H9 (cell line): ENCODE measurements around the gene ANKRD65. TPM values are rescaled to one million over a fixed set of nuclear protein-coding genes. Genes with fewer than 3 reads are reported as not detected.

Source experiments
- DNase-seq: peaks from one replicate; pipeline ENCODE4 v3.0.0-alpha.2; 2017
- H2AFZ ChIP-seq: one replicate; pipeline ENCODE4 v1.6.1; 2013; ENCODE audit warnings: mild to moderate bottlenecking, low read length, control low read depth, moderate library complexity
- H2AK5ac ChIP-seq: 2 replicates; pipeline ENCODE4 v1.6.1; 2013; ENCODE audit warnings: low read length, control low read depth, mixed read lengths; ENCODE audit not compliant: insufficient read length
- H2BK120ac ChIP-seq: one replicate; pipeline ENCODE4 v1.6.1; 2013; ENCODE audit warnings: low read depth, mild to moderate bottlenecking, low read length, control low read depth, inconsistent platforms; ENCODE audit not compliant: poor library complexity, severe bottlenecking
- H2BK12ac ChIP-seq: 2 replicates; pipeline ENCODE4 v1.6.1; 2013; ENCODE audit warnings: low read length, control low read depth, mixed read lengths, low read depth; ENCODE audit not compliant: insufficient read length
- H2BK15ac ChIP-seq: 2 replicates; pipeline ENCODE4 v1.6.1; 2013; ENCODE audit warnings: low read depth, low read length, control low read depth
- H2BK20ac ChIP-seq: one replicate; pipeline ENCODE4 v1.6.1; 2013; ENCODE audit warnings: low read depth, mild to moderate bottlenecking, low read length, control low read depth, inconsistent platforms; ENCODE audit not compliant: poor library complexity, severe bottlenecking
- H2BK5ac ChIP-seq: 2 replicates; pipeline ENCODE4 v1.6.1; 2013; ENCODE audit warnings: low read length, control low read depth, mixed read lengths; ENCODE audit not compliant: insufficient read length
- H3K14ac ChIP-seq: 2 replicates; pipeline ENCODE4 v1.6.1; 2013; ENCODE audit warnings: low read length, control low read depth; ENCODE audit not compliant: insufficient read depth
- H3K18ac ChIP-seq: 2 replicates; pipeline ENCODE4 v1.6.1; 2013; ENCODE audit warnings: low read depth, mild to moderate bottlenecking, mixed read lengths, low read length, control low read depth; ENCODE audit not compliant: insufficient read length
- H3K23ac ChIP-seq: 2 replicates; pipeline ENCODE4 v1.6.1; 2013; ENCODE audit warnings: low read length, control low read depth, mixed read lengths, low read depth; ENCODE audit not compliant: insufficient read length
- H3K23me2 ChIP-seq: 2 replicates; pipeline ENCODE4 v1.6.1; 2013; ENCODE audit warnings: low read depth, mild to moderate bottlenecking, mixed read lengths, low read length, control low read depth; ENCODE audit not compliant: insufficient read length, poor library complexity, severe bottlenecking
- H3K27ac ChIP-seq: 2 replicates; pipeline ENCODE4 v1.5.1; 2013; ENCODE audit warnings: low read length, control low read depth, mixed read lengths, low read depth; ENCODE audit not compliant: insufficient read length
- H3K27me3 ChIP-seq: 2 replicates; pipeline ENCODE4 v1.6.1; 2013; ENCODE audit warnings: low read length, control low read depth, inconsistent platforms; ENCODE audit not compliant: insufficient read depth
- H3K4ac ChIP-seq: 2 replicates; pipeline ENCODE4 v1.6.1; 2013; ENCODE audit warnings: low read depth, mild to moderate bottlenecking, control low read depth, inconsistent platforms, low read length, moderate library complexity
- H3K4me1 ChIP-seq: 2 replicates; pipeline ENCODE4 v1.6.1; 2013; ENCODE audit warnings: low read length, control low read depth, inconsistent platforms; ENCODE audit not compliant: insufficient read depth
- H3K4me2 ChIP-seq: 2 replicates; pipeline ENCODE4 v1.6.1; 2013; ENCODE audit warnings: low read length, control low read depth, mixed read lengths; ENCODE audit not compliant: insufficient read length, insufficient read depth
- H3K56ac ChIP-seq: 2 replicates; pipeline ENCODE4 v1.6.1; 2013; ENCODE audit warnings: low read depth, mild to moderate bottlenecking, mixed read lengths, low read length, control low read depth; ENCODE audit not compliant: insufficient read length
- H3K79me1 ChIP-seq: 2 replicates; pipeline ENCODE4 v1.6.1; 2013; ENCODE audit warnings: low read depth, mild to moderate bottlenecking, moderate library complexity, low read length, control low read depth, inconsistent platforms; ENCODE audit not compliant: insufficient read depth, poor library complexity, severe bottlenecking
- H3K79me2 ChIP-seq: 2 replicates; pipeline ENCODE4 v1.6.1; 2013; ENCODE audit warnings: low read length, control low read depth, inconsistent platforms; ENCODE audit not compliant: insufficient read depth
- H3K9ac ChIP-seq: 2 replicates; pipeline ENCODE4 v1.6.1; 2013; ENCODE audit warnings: low read length, control low read depth, mixed read lengths; ENCODE audit not compliant: insufficient read length; ENCODE audit errors: extremely low read depth
- H3K9me3 ChIP-seq: one replicate; pipeline ENCODE4 v1.6.1; 2013; ENCODE audit warnings: low read depth, low read length, inconsistent platforms; ENCODE audit not compliant: control insufficient read depth
- H3T11ph ChIP-seq: one replicate; pipeline ENCODE4 v1.6.1; 2013; ENCODE audit warnings: mild to moderate bottlenecking, low read length, control low read depth, inconsistent platforms
- H4K20me1 ChIP-seq: one replicate; pipeline ENCODE4 v1.6.1; 2013; ENCODE audit not compliant: control insufficient read depth, insufficient read length, insufficient read depth
- H4K5ac ChIP-seq: 2 replicates; pipeline ENCODE4 v1.6.1; 2013; ENCODE audit warnings: low read depth, mild to moderate bottlenecking, mixed read lengths, low read length, control low read depth; ENCODE audit not compliant: insufficient read length
- H4K8ac ChIP-seq: replicated peaks from 2 replicates; pipeline ENCODE4 v1.6.1; 2013; ENCODE audit warnings: low read length, control low read depth, mixed read lengths, low read depth; ENCODE audit not compliant: insufficient read length
- H4K91ac ChIP-seq: 2 replicates; pipeline ENCODE4 v1.6.1; 2013; ENCODE audit warnings: low read depth, mild to moderate bottlenecking, moderate library complexity, mixed read lengths, low read length, control low read depth; ENCODE audit not compliant: insufficient read length
- H3K27ac Mint-ChIP-seq, 3 experiments: 2 replicates in 2 of 3; 3 replicates in 1 of 3; pipeline ENCODE4 v1.8.0; 2020 to 2021; ENCODE audit warnings: mixed read lengths in 3 of 3, mild to moderate bottlenecking in 1 of 3, moderate library complexity in 1 of 3
- H3K27me3 Mint-ChIP-seq: 2 replicates; pipeline ENCODE4 v1.8.0; 2021; ENCODE audit warnings: low read depth, mild to moderate bottlenecking, moderate library complexity, mixed read lengths
- H3K36me3 Mint-ChIP-seq, 3 experiments: 2 replicates in 2 of 3; 3 replicates in 1 of 3; pipeline ENCODE4 v1.8.0; 2020 to 2021; ENCODE audit warnings: low read depth in 3 of 3, mixed read lengths in 3 of 3; ENCODE audit not compliant: insufficient read depth in 1 of 3
- H3K4me1 Mint-ChIP-seq, 2 experiments: 2 replicates each; pipeline ENCODE4 v1.8.0; 2020; ENCODE audit warnings: mixed read lengths in 2 of 2
- H3K4me3 Mint-ChIP-seq, 2 experiments: 2 replicates in 1 of 2; 3 replicates in 1 of 2; pipeline ENCODE4 v1.8.0; 2020 to 2021; ENCODE audit warnings: mild to moderate bottlenecking in 2 of 2, mixed read lengths in 2 of 2, moderate library complexity in 1 of 2
- H3K9me3 Mint-ChIP-seq, 2 experiments: 2 replicates in 1 of 2; 3 replicates in 1 of 2; pipeline ENCODE4 v1.8.0; 2020; ENCODE audit warnings: mild to moderate bottlenecking in 2 of 2, mixed read lengths in 2 of 2, moderate library complexity in 1 of 2
- CTCF ChIP-seq: fragments of 200-600 bp; sonication (generic); conservative IDR thresholded peaks from 3 replicates; pipeline ENCODE4 v1.8.0; 2021; ENCODE audit warnings: antibody characterized with exemption, mild to moderate bottlenecking
- WGBS: extraction: QIAGEN DNeasy Blood & Tissue Kit; methylation state at CpG from one replicate; pipeline ENCODE4 v1.1.7; 2013; ENCODE audit warnings: missing lambda C conversion rate, low lambda C conversion rate, mixed read lengths; ENCODE audit not compliant: insufficient read length; ENCODE audit errors: extremely low coverage; 5-methylcytosine and 5-hydroxymethylcytosine counted together
- total RNA-seq: library from RNA; stranded (reverse); gene quantifications from 2 replicates; pipeline ENCODE4 v1.2.1, GENCODE V29; 2021

The ANKRD65 gene
- total RNA-seq, 1 experiment from 2014 or later, result 3.1 TPM

GRCh38 chr1:1439546-1440261 lies 18.6 kb upstream of the ANKRD65 start:
- Histone ChIP-seq H2BK15ac (no peak overlapping the region), H3K14ac (no peak overlapping the region), H3K56ac (no peak overlapping the region), H3K27me3 (no peaks in the 10 kb centered on the region), H3K4me1 (no peaks in the 10 kb centered on the region; the same call in 1 of the 2 replicates), H4K8ac (no peak overlapping the region), H3K23me2 (peaks cover 10% of the 10 kb centered on the region), H2AK5ac (no peak overlapping the region), H2BK20ac (no peak overlapping the region), H4K91ac (no peak overlapping the region), H3K9me3 (no peaks in the 10 kb centered on the region), H3K4ac (no peak overlapping the region), H2AFZ (no peak overlapping the region), H2BK12ac (no peak overlapping the region), H3K79me2 (peaks cover 2% of the 10 kb centered on the region; the same call in 1 of the 2 replicates), H3K4me2 (no peak overlapping the region), H3K23ac (no peak overlapping the region), H3K79me1 (no peaks in the 10 kb centered on the region), H3T11ph (no peak overlapping the region), H4K20me1 (no peaks in the 10 kb centered on the region), H2BK5ac (no peak overlapping the region), H4K5ac (no peak overlapping the region), H3K18ac (no peak overlapping the region), H3K27ac (no peak overlapping the region), H2BK120ac (no peak overlapping the region), H3K9ac (no peak overlapping the region)
- Mint-ChIP-seq H3K27ac (no peak overlapping the region; a peak in 1 of 7 replicates), H3K36me3 (peaks cover 0 to 9% (median 3%) of the 10 kb centered on the region in 3 experiments; a peak in 4 of 7 replicates), H3K27me3 (no peaks in the 10 kb centered on the region), H3K4me3 (no peak overlapping the region), H3K4me1 (peaks cover 10 to 13% of the 10 kb centered on the region in 2 experiments), H3K9me3 (no peaks in the 10 kb centered on the region)
- DNase-seq, result no peak
- no CpG with 5 or more reads among the region's 82 CpGs for WGBS
- TF ChIP-seq CTCF, result no peak
